GM12878 (cell line): ENCODE measurements around the gene MIEN1. TPM values are rescaled to one million over a fixed set of nuclear protein-coding genes. Genes with fewer than 3 reads are reported as not detected.

Experiments used
- ATAC-seq: fragments of 200-7000 bp; cut with Tn5 transposase; 3 replicates; pipeline ENCODE4 v1.9.1; 2020; ENCODE audit warnings: mild to moderate bottlenecking, moderate library complexity
- BruUV-seq: library from RNA; stranded (reverse); fragments of 400-500 nt; replicated peaks from 2 replicates; lab custom pipeline; 2021; lab: Mats Ljungman, UMichigan
- CTCF ChIA-PET: fragments of 300-600 bp; sonication (Branson Sonifier 250); formaldehyde crosslinking; extraction: SDS; loops from one replicate; lab custom pipeline; 2021; ENCODE audit warnings: inconsistent platforms; lab: Yijun Ruan, JAX
- POLR2A ChIA-PET: fragments of 350-600 bp; formaldehyde crosslinking; extraction: SDS; loops from one replicate; lab custom pipeline; 2021; ENCODE audit warnings: inconsistent platforms; lab: Charles Lee
- RAD21 ChIA-PET: fragments of 300-600 bp; sonication (Branson Sonifier 250); formaldehyde crosslinking; loops from one replicate; lab custom pipeline; 2023; ENCODE audit warnings: antibody characterized with exemption; ENCODE audit not compliant: unreplicated experiment; lab: Charles Lee
- SMC1A ChIA-PET: fragments of 300-600 bp; sonication (Branson Sonifier 250); formaldehyde crosslinking; loops from one replicate; lab custom pipeline; 2023; ENCODE audit not compliant: unreplicated experiment, uncharacterized antibody; lab: Charles Lee
- DNase-seq: peaks from one replicate; pipeline ENCODE4 v3.0.0-alpha.2; 2011; ENCODE audit warnings: low read depth, low spot score
- FAIRE-seq: peaks from 3 replicates; lab custom pipeline; 2011; peaks lifted over from hg19 to GRCh38; lab: Jason Lieb, UNC
- H2AFZ ChIP-seq: 2 replicates; pipeline ENCODE4 v1.6.0; 2011; ENCODE audit warnings: low read depth, low read length, control low read depth; ENCODE audit not compliant: control insufficient read depth
- H3K27ac ChIP-seq: 2 replicates; pipeline ENCODE4 v1.5.1; 2011; ENCODE audit warnings: control low read depth; ENCODE audit not compliant: control insufficient read depth, insufficient read depth
- H3K27me3 ChIP-seq, 2 experiments: replicated peaks in 1 of 2; 2 replicates each; pipeline versions ENCODE4 v1.6.0 to v1.6.1; 2011; ENCODE audit warnings: low read length in 1 of 2; ENCODE audit not compliant: control insufficient read depth in 2 of 2, insufficient read depth in 2 of 2
- H3K36me3 ChIP-seq, 2 experiments: 2 replicates each; pipeline ENCODE4 v1.5.1; 2011; ENCODE audit warnings: low read length in 1 of 2; ENCODE audit not compliant: control insufficient read depth in 2 of 2, insufficient read depth in 2 of 2
- H3K4me1 ChIP-seq: 2 replicates; pipeline ENCODE4 v1.6.1; 2011; ENCODE audit warnings: mild to moderate bottlenecking, low read length, moderate library complexity, mixed read lengths; ENCODE audit not compliant: control insufficient read depth, insufficient read depth
- H3K4me2 ChIP-seq: 2 replicates; pipeline ENCODE4 v1.6.0; 2011; ENCODE audit warnings: control low read depth; ENCODE audit not compliant: control insufficient read depth, insufficient read depth
- H3K4me3 ChIP-seq: fragments of 200-600 bp; sonication (generic); 2 replicates; pipeline ENCODE4 v1.5.1; 2016
- H3K79me2 ChIP-seq: 2 replicates; pipeline ENCODE4 v1.6.0; 2011; ENCODE audit warnings: low read length; ENCODE audit not compliant: control insufficient read depth, insufficient read depth
- H3K9ac ChIP-seq: 2 replicates; pipeline ENCODE4 v1.8.0; 2011; ENCODE audit warnings: low read length, control low read depth, mixed read lengths; ENCODE audit not compliant: control insufficient read depth, insufficient read depth
- H3K9me3 ChIP-seq: replicated peaks from 3 replicates; pipeline ENCODE4 v1.5.1; 2011; ENCODE audit warnings: mild to moderate bottlenecking, low read length; ENCODE audit not compliant: control insufficient read depth, insufficient read depth
- H4K20me1 ChIP-seq: 2 replicates; pipeline ENCODE4 v1.6.0; 2011; ENCODE audit not compliant: control insufficient read depth, insufficient read depth
- BCL3 ChIP-seq: IDR thresholded peaks from 2 replicates; pipeline ENCODE4 v1.6.1; 2011; ENCODE audit warnings: borderline replicate concordance, low read depth, mild to moderate bottlenecking, moderate library complexity, low read length; ENCODE audit not compliant: insufficient read depth, poor library complexity, severe bottlenecking
- CEBPB ChIP-seq, 2 experiments: fragments of 150-350 bp in 1 of 2; IDR thresholded peaks; 2 replicates each; pipeline ENCODE4 v1.6.1; 2012 to 2014; ENCODE audit warnings: low read depth in 2 of 2, low read length in 2 of 2, borderline replicate concordance in 1 of 2, inconsistent platforms in 1 of 2
- E4F1 ChIP-seq: fragments of 450-650 bp; IDR thresholded peaks from 2 replicates; pipeline ENCODE4 v1.6.1; 2018; ENCODE audit warnings: borderline replicate concordance, mild to moderate bottlenecking; ENCODE audit not compliant: partially characterized antibody
- FOXK2 ChIP-seq: fragments of 450-650 bp; IDR thresholded peaks from 2 replicates; pipeline ENCODE4 v1.6.1; 2017; ENCODE audit warnings: mild to moderate bottlenecking, moderate library complexity
- IRF5 ChIP-seq: fragments of 450-650 bp; IDR thresholded peaks from 2 replicates; pipeline ENCODE4 v1.6.1; 2017; ENCODE audit warnings: borderline replicate concordance
- KLF5 ChIP-seq: fragments of 450-650 bp; IDR thresholded peaks from 2 replicates; pipeline ENCODE4 v1.6.1; 2014; ENCODE audit warnings: mild to moderate bottlenecking; ENCODE audit not compliant: partially characterized antibody
- MYC ChIP-seq: IDR thresholded peaks from 2 replicates; pipeline ENCODE4 v1.6.1; 2011; ENCODE audit warnings: mild to moderate bottlenecking, low read length, moderate library complexity, inconsistent platforms; ENCODE audit not compliant: insufficient read depth, insufficient replicate concordance, insufficient read length, severe bottlenecking
- NKRF ChIP-seq: fragments of 450-650 bp; conservative IDR thresholded peaks from 2 replicates; pipeline ENCODE4 v1.6.1; 2017; ENCODE audit warnings: mild to moderate bottlenecking, moderate library complexity
- NR2C1 ChIP-seq: fragments of 450-650 bp; IDR thresholded peaks from 2 replicates; pipeline ENCODE4 v1.6.1; 2017; ENCODE audit warnings: antibody characterized with exemption, mild to moderate bottlenecking, moderate library complexity
- SUZ12 ChIP-seq: fragments of 200-600 bp; sonication (generic); IDR thresholded peaks from one replicate; pipeline ENCODE4 v1.6.1; 2018; ENCODE audit warnings: antibody characterized with exemption, mild to moderate bottlenecking; ENCODE audit not compliant: unreplicated experiment
- ZBED1 ChIP-seq: IDR thresholded peaks from 2 replicates; pipeline ENCODE4 v1.6.1; 2016; ENCODE audit warnings: borderline replicate concordance
- ZBTB33 ChIP-seq: fragments of 450-650 bp; IDR thresholded peaks from 2 replicates; pipeline ENCODE4 v1.6.1; 2017; ENCODE audit warnings: mild to moderate bottlenecking
- WGBS: methylation state at CpG from one replicate; pipeline ENCODE4 v1.1.6; 2016; ENCODE audit warnings: low lambda C conversion rate; ENCODE audit not compliant: insufficient replicate concordance, insufficient coverage; ENCODE audit errors: missing lambda C conversion rate; 5-methylcytosine and 5-hydroxymethylcytosine counted together
- in situ Hi-C: fragments of 300-500 bp; cut with MboI; formaldehyde crosslinking; loops from 9 replicates; pipeline ENCODE4 v1.14.3; 2018; ENCODE audit warnings: mixed read lengths
- intact Hi-C: fragments of 100-400 bp; cut with micrococcal nuclease; formaldehyde crosslinking; loops from one replicate; pipeline ENCODE4 v1.14.2; 2022; ENCODE audit not compliant: unreplicated experiment
- polyA plus RNA-seq, 11 experiments: library from polyadenylated mRNA; depleted of rRNA in 4 of 11; unstranded in 6 of 11; stranded (reverse) in 5 of 11; fragments of >200 nt; fragmentation: Nextera tagmentation in 4 of 11; fragmentation: Illumina TruSeq in 1 of 11; extraction: Ambion mirVana in 4 of 11; extraction: Trizol in 1 of 11; gene quantifications; 1 replicate in 1 of 11; 2 replicates in 10 of 11; pipeline versions ENCODE4 v1.2.1 to v1.2.3, GENCODE V29; 2011 to 2016; ENCODE audit warnings: inconsistent platforms in 2 of 11, missing spikeins in 2 of 11, low read depth in 1 of 11
- total RNA-seq, 4 experiments: library from RNA; depleted of rRNA in 3 of 4; stranded (reverse); fragments of >200 nt in 3 of 4; fragmentation: Illumina TruSeq in 1 of 4; extraction: Trizol in 1 of 4; gene quantifications; 2 replicates each; pipeline versions ENCODE4 v1.2.1 to v1.2.3, GENCODE V29; 2013 to 2021

MIEN1 gene
- total and polyA plus RNA-seq, 10 of the 15 experiments (the other 5 are each of a cell fraction or from before 2014, with no cell fraction given) = 24.9 to 89.1 (median 47.7) TPM

- in situ Hi-C loops = no loop called here
- H3K79me2 ChIP-seq = no peaks in the 10 kb centered on the region; the same call in 1 of the 2 replicates
- H3K27ac ChIP-seq = no peak overlapping the region
- no peak for FAIRE-seq
- no TSS peak for BruUV-seq
- intact Hi-C loops = no loop called here
- WGBS = 91% methylated on average over 12 of the region's 12 CpGs
- RAD21 ChIA-PET = no interaction called here
- H3K4me1 ChIP-seq = peaks cover 18% of the 10 kb centered on the region
- no peak overlapping the region for H3K4me2 ChIP-seq
- CTCF ChIA-PET = interaction anchor here (0.9 to 1.1 kb wide), 2 partner anchors 30 to 47 kb away, joined by 4 to 6 read pairs; no protein-coding TSS in a partner anchor
- no peak for ATAC-seq
- POLR2A ChIA-PET = no interaction called here
- H3K4me3 ChIP-seq = no peak overlapping the region
- no peaks in the 10 kb centered on the region for H4K20me1 ChIP-seq
- H2AFZ ChIP-seq = no peak overlapping the region
- H3K9me3 ChIP-seq = no peaks in the 10 kb centered on the region
- no peak overlapping the region for H3K9ac ChIP-seq
- SMC1A ChIA-PET = interaction anchor here (0.9 to 1.4 kb wide), 2 partner anchors 26 to 53 kb away, joined by 3 read pairs; partner anchors contain the start of gene GRB7
- DNase-seq = no peak
- H3K36me3 ChIP-seq = no peaks in the 10 kb centered on the region
- H3K27me3 ChIP-seq = no peaks in the 10 kb centered on the region
- no peak for TF ChIP-seq IRF5
- no peak for TF ChIP-seq MYC
- no peak for TF ChIP-seq SUZ12
- no peak for TF ChIP-seq KLF5
- TF ChIP-seq CEBPB (IDR thresholded peaks at IDR 0.05; ENCODE audit: borderline replicate concordance in 1 of 2, low read depth in 2 of 2, low read length in 2 of 2) = no peak
- no peak for TF ChIP-seq BCL3
- TF ChIP-seq NKRF = no peak
- TF ChIP-seq FOXK2 = no peak
- TF ChIP-seq ZBTB33 = no peak
- no peak for TF ChIP-seq ZBED1
- no peak for TF ChIP-seq NR2C1
- TF ChIP-seq E4F1 = no peak
Observed at GRCh38 chr17:39684369-39685192, 45.8 kb downstream of the MIEN1 start.
